T-helper 1 cell treated with Interleukin-12 subunit alpha and Interleukin-12 subunit beta and Interleukin-4 antibody, amounts not matched to agents 30 ng/mL and 1 ng/mL, for 36 hours (primary cell): ENCODE measurements around the gene MORN1. TPM values are rescaled to one million over a fixed set of nuclear protein-coding genes. Genes with fewer than 3 reads are reported as not detected.

Experiments used
- intact Hi-C: fragments of 100-400 bp; cut with micrococcal nuclease; formaldehyde crosslinking; loops from one replicate; pipeline ENCODE4 v1.15.1; 2024
- total RNA-seq: library from RNA; stranded (reverse); gene quantifications from 2 replicates; pipeline ENCODE4 v1.2.3, GENCODE V29; 2022

The MORN1 gene
- total RNA-seq, 1 donor from 2014 or later, result 7.8 TPM

- intact Hi-C loops, result no loop called here
These were observed 67.8 kb downstream of the MORN1 start for GRCh38 chr1:2323451-2323974.

DNA sequence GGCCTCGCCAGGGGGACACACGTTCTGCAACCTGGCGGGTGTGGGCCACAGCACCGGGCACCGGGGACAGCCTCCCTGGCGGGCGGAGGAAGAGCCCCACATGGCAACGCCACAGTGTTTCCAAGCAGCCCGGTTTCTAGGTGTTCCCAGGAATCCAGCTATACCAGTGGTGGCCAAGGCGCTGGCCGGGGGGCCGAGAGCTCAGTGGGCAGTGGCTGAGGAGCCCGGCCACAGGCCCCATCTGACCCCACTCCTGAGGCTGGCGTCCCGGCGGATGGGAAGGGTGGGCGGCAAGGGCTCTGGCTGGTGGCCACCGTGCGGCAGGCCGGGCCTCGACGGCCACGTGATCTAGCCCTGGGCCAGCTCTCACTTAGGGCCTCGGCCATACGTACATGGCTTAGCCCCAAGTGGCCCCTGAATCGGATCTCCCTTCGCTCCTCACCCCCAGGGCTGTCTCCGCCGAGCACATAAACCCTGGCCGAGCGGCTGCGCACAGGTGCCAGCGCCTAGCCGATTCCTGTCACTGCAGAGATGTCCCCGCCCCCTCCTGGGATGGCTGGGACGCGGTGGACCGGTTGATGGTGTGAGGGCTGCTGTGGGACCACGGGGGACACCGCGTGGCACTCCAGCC, 68.7 kb downstream of the MORN1 start:
- intact Hi-C loops, result no loop called here

- intact Hi-C loops, result no loop called here
These were observed 69.2 kb downstream of the MORN1 start for GRCh38 chr1:2322065-2322571.

GRCh38 chr1:2320760-2321667, 70.3 kb downstream of the MORN1 start:
- intact Hi-C loops, result no loop called here

GRCh38 chr1:2320006-2320405, 71.3 kb downstream of the MORN1 start:
- intact Hi-C loops, result no loop called here

- intact Hi-C loops, result no loop called here
These were observed 72.1 kb downstream of the MORN1 start for GRCh38 chr1:2319291-2319690.

DNA sequence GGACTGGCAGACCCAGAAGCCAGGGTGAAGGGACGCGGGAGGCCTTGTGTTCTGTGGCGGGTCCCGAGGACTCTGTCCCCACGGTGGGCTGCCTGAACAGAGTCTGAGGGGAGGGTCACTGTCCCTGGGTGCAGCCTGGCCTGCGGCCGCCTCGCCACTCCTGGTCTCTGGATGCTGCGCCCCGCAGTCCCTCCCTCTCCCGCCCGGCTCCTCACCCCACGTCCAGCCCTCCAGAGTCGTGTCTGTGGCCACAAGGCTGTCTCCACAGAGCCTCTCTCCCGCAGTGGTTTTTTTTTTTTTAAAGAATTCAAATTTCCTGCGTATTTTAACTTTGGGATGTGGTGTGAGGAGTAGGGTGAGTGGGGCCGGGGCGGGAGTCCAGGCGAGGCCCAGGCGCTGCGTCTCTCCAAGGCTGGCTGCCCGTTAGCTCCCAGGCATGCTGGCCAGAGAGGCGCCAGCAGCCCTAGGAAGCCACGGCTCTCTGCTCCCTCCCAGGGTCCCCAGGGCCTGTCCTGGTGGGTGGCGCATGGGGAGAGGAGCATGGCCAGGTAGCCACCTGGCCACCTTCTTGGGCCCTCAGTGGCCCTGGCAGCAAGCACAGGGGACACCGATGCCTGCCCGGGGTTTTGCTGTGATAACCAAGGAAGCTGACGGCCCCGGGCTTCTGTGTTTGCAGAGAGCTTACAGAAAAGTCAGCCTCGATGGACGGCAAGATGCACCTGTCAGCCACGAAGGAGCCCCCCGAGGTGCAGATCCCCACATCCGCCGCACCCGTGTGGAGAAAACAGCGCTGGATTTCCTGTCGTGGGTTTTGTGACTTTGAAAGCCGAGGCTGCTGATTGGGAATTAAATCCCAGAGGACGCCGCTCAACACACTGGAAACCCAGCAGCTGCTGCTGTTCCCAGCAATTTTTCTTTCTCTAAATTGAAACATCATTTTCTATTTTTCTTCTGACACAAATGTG, 72.8 kb downstream of the MORN1 start:
- intact Hi-C loops, result no loop called here

DNA sequence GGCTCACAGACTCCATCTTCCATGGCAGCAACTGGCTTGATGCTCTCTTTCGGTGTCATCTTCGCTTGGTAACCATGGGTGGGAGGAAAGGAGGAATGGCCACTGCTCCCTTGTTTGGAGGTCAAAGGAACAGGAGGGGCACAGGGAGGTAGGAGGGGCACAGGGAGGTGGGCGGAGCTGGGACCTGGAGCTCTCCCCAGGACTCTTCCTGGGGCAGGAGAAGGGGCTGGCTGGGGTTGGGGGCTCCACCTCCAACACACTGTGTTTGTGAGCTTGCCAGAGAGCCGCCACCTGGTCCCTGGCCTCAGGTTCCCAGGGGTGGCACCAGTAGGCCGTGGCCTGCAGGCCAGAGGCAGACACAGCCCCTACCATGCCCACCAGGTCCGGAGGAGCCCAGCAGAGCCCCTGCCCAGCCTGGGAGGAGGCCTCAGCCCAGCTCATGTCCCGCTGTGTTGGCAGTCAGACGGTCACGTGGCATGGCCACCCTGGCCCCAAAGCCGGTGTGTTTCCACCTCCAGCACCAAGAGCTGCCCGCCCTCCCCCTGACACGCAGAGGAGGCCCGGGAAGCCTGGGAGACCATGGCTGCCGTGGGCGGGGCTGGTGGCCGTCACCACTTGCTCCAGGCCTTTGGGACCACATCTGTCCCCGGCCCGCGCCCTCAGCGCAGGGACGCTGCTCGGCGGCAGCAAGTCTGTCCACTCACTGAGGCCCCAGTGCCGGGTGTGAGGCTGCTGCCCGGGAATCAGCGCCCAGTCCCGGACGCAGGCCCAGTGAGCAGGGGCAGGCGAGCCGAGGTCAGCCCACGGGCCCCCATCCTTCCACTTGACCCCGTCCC, 73.9 kb downstream of the MORN1 start:
- intact Hi-C loops, result no loop called here

DNA sequence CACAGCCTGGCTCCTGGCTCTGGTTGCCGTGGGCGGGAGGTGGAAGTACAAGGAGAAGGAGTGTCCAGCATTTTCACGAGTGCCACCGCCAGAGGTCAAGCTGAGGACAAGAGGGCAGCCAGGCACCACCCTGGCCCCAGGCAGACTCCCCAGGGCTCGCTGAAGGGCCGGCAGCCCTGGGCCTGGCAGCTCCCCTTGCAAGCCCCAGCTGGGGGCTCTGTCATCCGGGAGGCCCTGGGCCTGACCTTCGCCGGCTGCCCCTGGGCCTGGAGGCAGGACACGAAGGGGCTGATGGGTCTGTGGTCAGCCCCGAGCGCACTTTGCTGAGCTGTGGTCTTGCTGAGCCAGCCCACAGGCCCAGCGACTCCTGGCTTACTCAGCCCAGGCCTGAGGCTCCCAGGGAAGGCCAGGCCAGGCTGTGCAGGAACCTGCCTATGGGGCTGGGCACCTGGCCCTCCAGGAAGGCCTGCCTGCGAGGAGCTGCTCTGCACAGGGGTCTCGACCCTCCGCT, 74.8 kb downstream of the MORN1 start:
- intact Hi-C loops, result no loop called here

DNA sequence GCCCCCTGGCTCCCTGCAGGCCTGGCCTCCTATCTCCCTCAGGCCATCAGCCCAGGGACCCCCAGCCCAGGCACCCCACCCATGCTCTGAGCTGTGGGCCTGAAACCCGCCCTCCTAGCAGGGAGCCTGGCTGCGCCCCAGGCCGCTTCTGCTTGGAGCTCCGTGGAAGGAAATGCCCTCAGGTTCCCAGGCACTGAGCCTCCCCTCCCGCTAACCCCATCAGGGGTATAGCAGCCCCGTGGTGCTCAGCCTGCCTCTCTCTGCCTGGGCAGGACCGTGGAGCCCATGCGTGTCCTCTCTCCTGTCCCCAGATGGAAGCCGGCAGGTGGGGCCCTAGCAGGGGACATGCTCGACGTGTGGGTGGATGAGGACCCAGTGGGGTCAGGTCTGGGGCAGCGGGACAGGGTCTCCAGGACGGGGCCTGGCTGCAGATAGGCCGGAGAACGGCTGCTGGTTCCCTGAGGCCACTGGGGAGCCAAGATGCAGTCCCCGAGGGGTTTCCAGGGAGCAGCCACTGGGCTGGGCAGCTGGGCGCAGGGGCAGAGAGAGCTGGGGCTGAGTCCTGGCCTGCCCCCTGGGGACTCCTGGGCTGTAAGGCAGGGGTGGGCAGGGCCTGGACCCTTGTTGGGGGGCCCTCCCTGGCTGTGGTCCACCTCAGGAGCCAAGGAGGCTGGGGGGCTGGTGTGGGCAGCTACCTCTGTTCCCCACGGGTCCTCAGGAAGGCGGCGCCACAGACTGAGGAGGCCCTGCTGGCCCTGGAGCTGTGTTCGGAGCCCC, 75.5 kb downstream of the MORN1 start:
- intact Hi-C loops, result loop anchor here (1.0 to 2.0 kb wide), 3 partner anchors 15 to 117 kb away; no protein-coding TSS in a partner anchor

GRCh38 chr1:2314803-2315673, 76.3 kb downstream of the MORN1 start:
- intact Hi-C loops, result loop anchor here (1.0 to 2.0 kb wide), 3 partner anchors 14 to 116 kb away; no protein-coding TSS in a partner anchor

- intact Hi-C loops, result loop anchor here (2.0 kb wide), 1 partner anchor 116 kb away; no protein-coding TSS in a partner anchor
These were observed 77.0 kb downstream of the MORN1 start for GRCh38 chr1:2314273-2314802.

GRCh38 chr1:2313651-2314261, 77.6 kb downstream of the MORN1 start:
- intact Hi-C loops, result loop anchor here (2.0 kb wide), 1 partner anchor 115 kb away; no protein-coding TSS in a partner anchor

DNA sequence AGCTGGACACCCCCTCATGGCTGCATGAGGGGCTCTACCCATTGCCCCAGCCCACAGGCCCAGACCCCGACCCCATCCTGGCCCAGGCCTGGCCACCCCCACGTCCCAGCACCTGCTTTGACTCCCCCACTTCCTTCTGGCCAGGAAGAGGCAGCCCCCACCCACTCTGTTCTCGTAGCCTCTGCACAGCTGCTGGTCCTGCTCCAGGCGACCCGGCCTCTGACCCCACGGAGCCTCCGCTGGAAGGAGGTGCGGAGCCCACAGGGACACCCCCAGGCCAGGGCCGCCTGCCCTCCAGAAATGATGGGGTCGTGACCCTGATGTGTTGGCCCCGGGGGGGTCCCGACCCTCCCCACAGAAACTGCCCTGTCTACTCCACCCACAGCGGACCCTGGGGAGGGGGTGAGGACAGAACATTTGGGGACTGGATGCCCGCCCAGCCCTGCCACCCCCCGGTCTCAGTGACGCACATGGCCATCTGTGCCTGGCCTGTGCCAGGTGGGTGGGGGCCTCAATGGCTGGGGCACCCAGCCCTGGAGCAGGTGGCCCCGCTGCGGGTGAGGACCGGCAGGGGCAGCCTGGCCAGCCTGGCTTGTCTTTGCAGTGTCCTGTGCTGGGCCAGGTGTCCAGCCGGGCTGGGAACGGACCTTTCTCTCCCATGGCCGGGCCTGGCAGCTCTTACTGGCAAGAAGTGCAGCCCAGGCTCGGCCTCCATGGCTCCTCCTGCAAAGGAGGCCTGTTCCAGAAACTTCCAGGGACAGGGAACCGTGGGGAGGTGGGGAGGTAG, 78.6 kb downstream of the MORN1 start:
- intact Hi-C loops, result no loop called here

DNA sequence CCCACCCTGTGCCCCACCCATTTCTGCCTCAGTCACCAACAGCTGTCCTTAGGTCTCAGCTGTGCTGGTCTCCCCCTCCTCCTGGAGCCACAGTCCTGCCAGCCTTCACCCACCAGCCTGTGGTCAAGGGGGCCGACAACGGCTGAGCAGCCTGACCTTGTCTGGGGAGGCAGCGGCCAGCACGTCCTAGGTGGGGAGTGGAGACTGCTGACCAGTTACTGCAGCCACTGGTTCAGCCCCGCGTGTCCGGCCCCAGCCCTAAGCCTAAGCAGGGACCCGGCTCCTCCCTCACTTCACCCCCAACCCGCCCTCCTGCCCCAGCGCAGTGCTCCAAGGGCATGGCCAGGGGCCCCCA, 79.2 kb downstream of the MORN1 start:
- intact Hi-C loops, result no loop called here
